Suprapubic skin (tissue), 4 donors: ENCODE measurements around the gene CCDC38. TPM values are rescaled to one million over a fixed set of nuclear protein-coding genes. Genes with fewer than 3 reads are reported as not detected.

Experiments
- DNase-seq, 2 donors: peaks; one replicate each; pipeline ENCODE4 v3.0.0-alpha.2; 2019; ENCODE audit warnings: low spot score in 2 of 2
- H3K27ac ChIP-seq: fragments of 200-600 bp; sonication (generic); one replicate; pipeline ENCODE4 v1.5.1; 2019
- H3K27me3 ChIP-seq: fragments of 200-600 bp; sonication (generic); one replicate; pipeline ENCODE4 v1.5.1; 2019
- H3K36me3 ChIP-seq: fragments of 200-600 bp; sonication (generic); one replicate; pipeline ENCODE4 v1.5.1; 2019
- H3K4me1 ChIP-seq: fragments of 200-600 bp; sonication (generic); one replicate; pipeline ENCODE4 v1.5.1; 2019
- H3K4me3 ChIP-seq: fragments of 200-600 bp; sonication (generic); one replicate; pipeline ENCODE4 v1.5.1; 2019; ENCODE audit warnings: mild to moderate bottlenecking
- H3K9me3 ChIP-seq: fragments of 200-600 bp; sonication (generic); one replicate; pipeline ENCODE4 v1.5.1; 2019
- EP300 ChIP-seq: sonication (generic); formaldehyde crosslinking; IDR thresholded peaks from one replicate; pipeline ENCODE4 v1.6.1; 2017; ENCODE audit warnings: antibody characterized with exemption
- POLR2A ChIP-seq, 2 donors: fragments of 450-650 bp; IDR thresholded peaks; one replicate each; pipeline ENCODE4 v1.6.1; 2017; ENCODE audit warnings: antibody characterized with exemption in 2 of 2, mild to moderate bottlenecking in 2 of 2, moderate library complexity in 2 of 2
- POLR2AphosphoS5 ChIP-seq, 3 donors: sonication (generic); formaldehyde crosslinking; IDR thresholded peaks; one replicate each; pipeline ENCODE4 v1.6.1; 2017; ENCODE audit warnings: antibody characterized with exemption in 3 of 3
- WGBS: methylation state at CpG from one replicate; pipeline ENCODE4 v1.1.5; 2018; 5-methylcytosine and 5-hydroxymethylcytosine counted together
- total RNA-seq, 4 donors: library from RNA; depleted of rRNA; stranded (reverse); fragments of >200 nt; gene quantifications; one replicate each; pipeline ENCODE4 v1.1.0, GENCODE V29; 2016
- TF ChIP-seq, protein P1 (sequence below), 2 donors: fragments of 200-600 bp in 1 of 2; fragments of 450-650 bp in 1 of 2; sonication (generic) in 1 of 2; IDR thresholded peaks; one replicate each; pipeline ENCODE4 v1.5.1; 2016 to 2019; ENCODE audit warnings: antibody characterized with exemption in 2 of 2, mild to moderate bottlenecking in 1 of 2, moderate library complexity in 1 of 2

Gene CCDC38
- total RNA-seq, 4 donors from 2014 or later: 0.29 TPM; not detected in 3

DNA sequence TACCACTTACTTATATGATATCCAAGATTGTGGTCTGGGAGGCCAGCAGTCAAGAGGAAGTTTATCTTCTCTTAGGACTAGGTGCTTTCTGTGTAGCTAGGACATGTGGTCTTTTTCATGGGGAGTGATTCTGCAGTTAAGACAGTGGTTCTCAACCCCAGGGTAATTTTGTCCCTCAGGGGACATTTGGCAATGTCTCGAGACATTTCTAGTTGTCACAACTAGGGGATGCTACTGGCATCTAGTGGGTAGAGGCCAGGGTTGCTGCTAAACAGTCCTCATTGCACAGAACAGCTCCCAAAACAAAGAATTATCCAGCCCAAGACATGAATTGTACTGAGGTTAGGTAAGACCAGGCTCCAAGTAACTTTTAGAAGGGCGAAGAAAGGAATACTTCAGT is 20.7 kb upstream of the CCDC38 start:
- H3K27ac ChIP-seq: no peak overlapping the region
- no peaks in the 10 kb centered on the region for H3K27me3 ChIP-seq
- 90% methylated on average over 2 of the region's 2 CpGs for WGBS
- H3K4me1 ChIP-seq: no peaks in the 10 kb centered on the region
- TF ChIP-seq POLR2AphosphoS5 (IDR thresholded peaks at IDR 0.05) (no peak), EP300 (no peak), POLR2A (IDR thresholded peaks at IDR 0.05) (no peak)
- TF ChIP-seq, protein P1, sequence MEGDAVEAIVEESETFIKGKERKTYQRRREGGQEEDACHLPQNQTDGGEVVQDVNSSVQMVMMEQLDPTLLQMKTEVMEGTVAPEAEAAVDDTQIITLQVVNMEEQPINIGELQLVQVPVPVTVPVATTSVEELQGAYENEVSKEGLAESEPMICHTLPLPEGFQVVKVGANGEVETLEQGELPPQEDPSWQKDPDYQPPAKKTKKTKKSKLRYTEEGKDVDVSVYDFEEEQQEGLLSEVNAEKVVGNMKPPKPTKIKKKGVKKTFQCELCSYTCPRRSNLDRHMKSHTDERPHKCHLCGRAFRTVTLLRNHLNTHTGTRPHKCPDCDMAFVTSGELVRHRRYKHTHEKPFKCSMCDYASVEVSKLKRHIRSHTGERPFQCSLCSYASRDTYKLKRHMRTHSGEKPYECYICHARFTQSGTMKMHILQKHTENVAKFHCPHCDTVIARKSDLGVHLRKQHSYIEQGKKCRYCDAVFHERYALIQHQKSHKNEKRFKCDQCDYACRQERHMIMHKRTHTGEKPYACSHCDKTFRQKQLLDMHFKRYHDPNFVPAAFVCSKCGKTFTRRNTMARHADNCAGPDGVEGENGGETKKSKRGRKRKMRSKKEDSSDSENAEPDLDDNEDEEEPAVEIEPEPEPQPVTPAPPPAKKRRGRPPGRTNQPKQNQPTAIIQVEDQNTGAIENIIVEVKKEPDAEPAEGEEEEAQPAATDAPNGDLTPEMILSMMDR (IDR thresholded peaks at IDR 0.05): no peak
- no peaks in the 10 kb centered on the region for H3K9me3 ChIP-seq
- H3K4me3 ChIP-seq: no peak overlapping the region
- H3K36me3 ChIP-seq: no peaks in the 10 kb centered on the region
- no peak for DNase-seq

DNA sequence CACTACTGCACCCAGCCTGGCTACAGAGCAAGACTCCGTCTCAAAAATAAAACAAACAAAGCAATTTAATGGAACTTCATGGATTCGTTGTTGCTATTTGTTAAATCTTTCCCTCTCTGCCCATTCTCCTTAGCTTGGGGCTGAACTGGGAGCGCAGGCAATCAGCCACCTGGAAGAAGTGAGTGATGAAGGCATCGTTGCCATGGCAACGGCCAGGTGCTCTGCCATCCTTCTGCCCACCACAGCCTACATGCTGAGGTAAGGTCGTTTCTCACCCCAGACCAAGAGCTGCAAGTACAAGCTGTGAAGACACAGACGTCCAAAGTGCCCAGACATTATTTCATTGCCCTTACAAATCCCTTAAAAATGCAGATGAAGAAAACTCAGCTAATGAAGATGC is 19.8 kb upstream of the CCDC38 start:
- WGBS: 74% methylated on average over 7 of the region's 7 CpGs
- Histone ChIP-seq H3K36me3 (no peaks in the 10 kb centered on the region), H3K4me1 (no peaks in the 10 kb centered on the region), H3K9me3 (no peaks in the 10 kb centered on the region), H3K4me3 (no peak overlapping the region), H3K27ac (no peak overlapping the region), H3K27me3 (no peaks in the 10 kb centered on the region)
- DNase-seq: no peak
- no peak for TF ChIP-seq EP300
- TF ChIP-seq POLR2A (IDR thresholded peaks at IDR 0.05): no peak
- TF ChIP-seq, protein P1 (IDR thresholded peaks at IDR 0.05): no peak
- TF ChIP-seq POLR2AphosphoS5 (IDR thresholded peaks at IDR 0.05): no peak

DNA sequence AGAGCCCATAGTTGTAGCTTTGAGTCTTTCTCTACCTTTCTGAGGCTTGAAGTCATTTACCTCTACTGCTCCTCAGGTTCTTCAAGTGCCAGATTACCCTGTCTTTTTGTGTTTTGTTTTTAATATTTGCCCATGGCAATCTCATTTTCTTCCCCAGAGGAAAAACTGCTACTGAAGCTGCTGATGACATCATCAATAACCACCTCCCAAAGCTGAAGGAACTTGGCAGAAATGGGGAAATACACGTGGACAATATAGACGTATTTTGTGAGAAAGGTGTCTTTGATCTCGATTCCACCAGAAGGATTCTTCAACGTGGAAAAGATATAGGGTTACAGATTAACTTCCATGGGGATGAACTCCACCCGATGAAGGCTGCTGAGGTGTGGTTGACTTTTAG is 17.8 kb upstream of the CCDC38 start:
- Histone ChIP-seq H3K4me3 (no peak overlapping the region), H3K9me3 (no peaks in the 10 kb centered on the region), H3K36me3 (no peaks in the 10 kb centered on the region), H3K27ac (no peak overlapping the region), H3K27me3 (no peaks in the 10 kb centered on the region), H3K4me1 (no peaks in the 10 kb centered on the region)
- TF ChIP-seq POLR2AphosphoS5 (IDR thresholded peaks at IDR 0.05) (no peak), POLR2A (IDR thresholded peaks at IDR 0.05) (no peak), EP300 (no peak)
- TF ChIP-seq, protein P1 (IDR thresholded peaks at IDR 0.05): no peak
- no peak for DNase-seq
- 55% methylated on average over 5 of the region's 5 CpGs for WGBS

DNA sequence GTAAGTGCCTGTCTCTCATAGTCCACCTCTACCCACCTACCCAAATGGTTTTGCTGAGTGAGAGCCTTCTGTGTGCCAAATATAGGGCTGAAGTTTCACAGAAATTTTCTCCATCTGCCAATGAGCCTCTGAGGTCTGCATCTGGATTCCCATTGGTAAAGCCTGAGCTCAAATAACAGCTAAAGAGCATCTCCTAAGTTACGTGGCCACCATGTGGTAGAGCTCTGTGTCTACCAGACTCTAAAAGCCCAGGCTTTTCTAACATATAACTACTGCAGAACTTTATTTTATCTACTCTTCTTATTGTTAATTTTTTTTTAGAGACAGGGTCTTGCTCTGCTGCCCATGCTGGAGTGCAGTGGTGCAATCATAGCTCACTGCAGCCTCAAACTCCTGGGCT is 16.7 kb upstream of the CCDC38 start:
- 50% methylated on average over 1 of the region's 1 CpG for WGBS
- Histone ChIP-seq H3K36me3 (no peaks in the 10 kb centered on the region), H3K27me3 (no peaks in the 10 kb centered on the region), H3K27ac (no peak overlapping the region), H3K4me3 (no peak overlapping the region), H3K9me3 (no peaks in the 10 kb centered on the region), H3K4me1 (no peaks in the 10 kb centered on the region)
- TF ChIP-seq POLR2A (IDR thresholded peaks at IDR 0.05): no peak
- TF ChIP-seq EP300: no peak
- no peak for TF ChIP-seq POLR2AphosphoS5 (IDR thresholded peaks at IDR 0.05)
- TF ChIP-seq, protein P1 (IDR thresholded peaks at IDR 0.05): no peak
- no peak for DNase-seq

DNA sequence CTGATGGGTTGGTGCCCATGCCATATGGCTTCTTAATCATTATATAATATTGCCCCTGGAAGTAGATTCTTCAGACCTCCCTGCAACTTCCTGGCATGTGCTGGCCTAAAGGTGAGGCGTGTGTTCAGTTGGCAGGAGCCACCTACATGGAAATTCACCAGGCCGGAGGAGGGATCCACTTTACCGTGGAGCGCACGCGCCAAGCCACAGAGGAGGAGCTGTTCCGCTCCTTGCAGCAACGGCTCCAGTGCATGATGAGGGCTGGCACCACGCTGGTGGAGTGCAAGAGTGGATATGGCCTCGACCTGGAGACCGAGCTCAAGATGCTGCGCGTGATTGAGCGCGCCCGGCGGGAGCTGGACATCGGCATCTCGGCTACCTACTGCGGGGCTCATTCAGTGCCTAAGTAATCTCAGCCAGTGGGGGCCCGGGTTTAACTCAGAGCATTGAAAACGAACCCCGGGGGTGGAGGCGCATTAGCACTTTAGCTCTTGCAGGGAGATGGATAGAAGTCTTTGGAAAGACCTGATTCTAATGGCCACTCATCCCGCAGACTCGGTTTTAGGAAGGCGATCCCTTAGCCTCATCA is 14.2 kb upstream of the CCDC38 start:
- no peaks in the 10 kb centered on the region for H3K9me3 ChIP-seq
- no peaks in the 10 kb centered on the region for H3K27me3 ChIP-seq
- no peaks in the 10 kb centered on the region for H3K36me3 ChIP-seq
- 62% methylated on average over 27 of the region's 27 CpGs for WGBS
- TF ChIP-seq POLR2AphosphoS5 (IDR thresholded peaks at IDR 0.05): no peak
- TF ChIP-seq POLR2A (IDR thresholded peaks at IDR 0.05): no peak
- TF ChIP-seq EP300: no peak
- TF ChIP-seq, protein P1 (IDR thresholded peaks at IDR 0.05): no peak
- no peak overlapping the region for H3K27ac ChIP-seq
- H3K4me1 ChIP-seq: no peaks in the 10 kb centered on the region
- DNase-seq: no peak
- H3K4me3 ChIP-seq: no peak overlapping the region
